C4-2B (cell line): ENCODE data around the gene FAM136A.

Source experiments
- CTCF ChIP-seq: fragments of 450-650 bp; conservative IDR thresholded peaks from 2 replicates; pipeline ENCODE4 v1.5.1; 2017; ENCODE audit warnings: mild to moderate bottlenecking
- ZFX ChIP-seq: fragments of 450-650 bp; IDR thresholded peaks from 2 replicates; pipeline ENCODE4 v1.6.1; 2017

GRCh38 chr2:70280242-70280798, 21.5 kb downstream of the FAM136A start:
- TF ChIP-seq CTCF (no peak), ZFX (no peak)
